Esophagus muscularis mucosa (tissue), 3 donors: ENCODE results near the gene NADSYN1.

Experiments used
- POLR2AphosphoS5 ChIP-seq, 2 donors: sonication (generic); formaldehyde crosslinking; IDR thresholded peaks; one replicate each; pipeline ENCODE4 v1.6.1; 2017; ENCODE audit warnings: antibody characterized with exemption in 2 of 2
- TF ChIP-seq, protein P1 (sequence below), 3 experiments: fragments of 200-600 bp in 2 of 3; fragments of 450-650 bp in 1 of 3; sonication (generic) in 2 of 3; IDR thresholded peaks; one replicate each; pipeline ENCODE4 v1.5.1; 2017 to 2019; ENCODE audit warnings: antibody characterized with exemption in 3 of 3, mild to moderate bottlenecking in 2 of 3, moderate library complexity in 1 of 3

DNA sequence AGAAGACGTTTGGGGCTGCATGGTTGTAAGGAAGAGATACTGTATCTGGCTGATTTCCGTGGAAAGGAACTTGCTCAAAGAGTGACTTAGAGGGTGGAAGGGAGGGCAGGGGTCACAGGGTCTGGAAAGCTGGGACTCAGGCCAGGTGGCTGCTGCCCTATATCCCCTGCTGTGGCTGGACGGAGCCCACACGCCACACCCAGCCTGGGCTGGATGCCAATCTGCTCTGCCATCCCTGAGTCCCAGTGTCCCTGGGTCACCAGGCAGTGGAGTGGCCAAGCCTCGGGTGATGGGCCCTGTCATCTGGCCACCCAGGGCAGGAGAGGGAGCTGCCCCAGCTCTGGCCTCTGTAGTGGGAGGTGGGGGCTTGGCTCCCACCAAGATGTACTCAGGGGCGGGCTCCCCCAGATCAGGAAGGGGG, 47.6 kb downstream of the NADSYN1 start:
- TF ChIP-seq, protein P1, sequence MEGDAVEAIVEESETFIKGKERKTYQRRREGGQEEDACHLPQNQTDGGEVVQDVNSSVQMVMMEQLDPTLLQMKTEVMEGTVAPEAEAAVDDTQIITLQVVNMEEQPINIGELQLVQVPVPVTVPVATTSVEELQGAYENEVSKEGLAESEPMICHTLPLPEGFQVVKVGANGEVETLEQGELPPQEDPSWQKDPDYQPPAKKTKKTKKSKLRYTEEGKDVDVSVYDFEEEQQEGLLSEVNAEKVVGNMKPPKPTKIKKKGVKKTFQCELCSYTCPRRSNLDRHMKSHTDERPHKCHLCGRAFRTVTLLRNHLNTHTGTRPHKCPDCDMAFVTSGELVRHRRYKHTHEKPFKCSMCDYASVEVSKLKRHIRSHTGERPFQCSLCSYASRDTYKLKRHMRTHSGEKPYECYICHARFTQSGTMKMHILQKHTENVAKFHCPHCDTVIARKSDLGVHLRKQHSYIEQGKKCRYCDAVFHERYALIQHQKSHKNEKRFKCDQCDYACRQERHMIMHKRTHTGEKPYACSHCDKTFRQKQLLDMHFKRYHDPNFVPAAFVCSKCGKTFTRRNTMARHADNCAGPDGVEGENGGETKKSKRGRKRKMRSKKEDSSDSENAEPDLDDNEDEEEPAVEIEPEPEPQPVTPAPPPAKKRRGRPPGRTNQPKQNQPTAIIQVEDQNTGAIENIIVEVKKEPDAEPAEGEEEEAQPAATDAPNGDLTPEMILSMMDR (IDR thresholded peaks at IDR 0.05) = no peak
- no peak for TF ChIP-seq POLR2AphosphoS5 (IDR thresholded peaks at IDR 0.05)
